Activated CD4-positive, alpha-beta T cell treated with anti-CD3 and anti-CD28 coated beads, Interleukin-2, amount 10 ng/mL, durations not matched to agents 7 days and 5 days (primary cell): Measurements from ENCODE around the gene CACNA2D3. TPM values are rescaled to one million over a fixed set of nuclear protein-coding genes. Genes with fewer than 3 reads are reported as not detected.

Experiments used
- CTCF ChIA-PET: fragments of 350-600 bp; sonication (Branson Sonifier 250); formaldehyde crosslinking; loops from one replicate; lab custom pipeline; 2021; ENCODE audit warnings: antibody characterized with exemption; lab: Charles Lee
- POLR2A ChIA-PET: fragments of 350-600 bp; sonication (Branson Sonifier 250); formaldehyde crosslinking; loops from one replicate; lab custom pipeline; 2021; ENCODE audit warnings: antibody characterized with exemption; lab: Charles Lee
- DNase-seq: peaks from one replicate; pipeline ENCODE4 v3.0.0-alpha.2; 2020
- H3K27ac Mint-ChIP-seq: one replicate; pipeline ENCODE4 v1.8.0; 2021; ENCODE audit warnings: mild to moderate bottlenecking, moderate library complexity, mixed read lengths
- H3K27me3 Mint-ChIP-seq: one replicate; pipeline ENCODE4 v1.8.0; 2021; ENCODE audit warnings: mixed read lengths
- H3K36me3 Mint-ChIP-seq: one replicate; pipeline ENCODE4 v1.8.0; 2021; ENCODE audit warnings: low read depth, mixed read lengths
- H3K4me1 Mint-ChIP-seq: one replicate; pipeline ENCODE4 v1.8.0; 2021; ENCODE audit warnings: mixed read lengths
- H3K4me3 Mint-ChIP-seq: one replicate; pipeline ENCODE4 v1.8.0; 2021; ENCODE audit warnings: mild to moderate bottlenecking, moderate library complexity, mixed read lengths
- H3K9me3 Mint-ChIP-seq: one replicate; pipeline ENCODE4 v1.8.0; 2021; ENCODE audit warnings: mixed read lengths
- total RNA-seq, 2 experiments: library from RNA; stranded (reverse); gene quantifications; one replicate each; pipeline ENCODE4 v1.2.3, GENCODE V29; 2021

Gene CACNA2D3
- total RNA-seq, 2 experiments from 2014 or later = not detected

- no peaks in the 10 kb centered on the region for H3K4me1 Mint-ChIP-seq
- H3K27ac Mint-ChIP-seq = no peak overlapping the region
- no peak for DNase-seq
- no peaks in the 10 kb centered on the region for H3K36me3 Mint-ChIP-seq
- CTCF ChIA-PET = no interaction called here
- H3K9me3 Mint-ChIP-seq = peaks cover 3% of the 10 kb centered on the region
- H3K27me3 Mint-ChIP-seq = no peaks in the 10 kb centered on the region
- no peak overlapping the region for H3K4me3 Mint-ChIP-seq
- POLR2A ChIA-PET = no interaction called here
Measured at GRCh38 chr3:54519493-54519892, 397.1 kb downstream of the CACNA2D3 start.

DNA sequence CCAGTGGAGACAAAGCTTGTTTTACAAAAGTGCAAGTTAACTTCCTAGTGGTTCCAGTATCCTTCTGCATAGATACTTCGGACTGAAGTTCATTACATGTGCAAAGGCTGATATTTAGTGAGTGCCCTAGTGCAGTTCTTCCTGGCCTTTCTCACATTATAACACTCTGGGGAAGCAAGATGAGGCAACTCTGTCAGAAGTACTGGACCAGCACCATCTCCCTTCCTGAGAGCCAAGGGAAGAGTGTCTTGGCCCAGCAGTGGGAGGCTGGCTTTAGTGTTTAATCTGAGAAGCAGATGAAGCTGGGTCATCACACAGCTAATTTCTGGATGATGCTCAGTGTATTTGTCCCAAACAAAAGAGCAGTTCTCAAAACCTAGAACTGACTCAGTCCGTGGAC lies 397.7 kb downstream of the CACNA2D3 start:
- CTCF ChIA-PET = no interaction called here
- POLR2A ChIA-PET = no interaction called here

DNA sequence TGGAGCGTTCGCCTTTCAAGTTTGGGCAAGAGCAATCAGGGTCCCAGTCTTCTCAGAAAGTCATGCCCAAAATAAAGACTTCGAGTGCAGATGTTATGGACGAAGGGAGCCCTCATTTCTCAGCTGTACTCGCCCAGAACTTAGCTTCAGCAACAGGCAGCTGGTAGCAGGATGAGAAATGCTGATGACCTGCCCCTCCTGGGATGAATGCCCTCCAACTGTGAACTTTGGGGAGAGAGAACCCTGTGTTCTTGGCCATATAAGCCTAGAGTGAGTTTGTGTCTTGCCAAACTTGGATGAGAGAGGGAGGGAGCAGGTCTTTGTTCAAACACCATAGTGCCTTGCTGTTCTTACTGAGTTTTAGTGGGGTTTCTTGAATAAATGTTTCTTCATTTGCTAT lies 405.2 kb downstream of the CACNA2D3 start:
- no peak for DNase-seq
- no peak overlapping the region for H3K27ac Mint-ChIP-seq
- CTCF ChIA-PET = no interaction called here
- peaks cover 7% of the 10 kb centered on the region for H3K9me3 Mint-ChIP-seq
- POLR2A ChIA-PET = no interaction called here
- H3K27me3 Mint-ChIP-seq = no peaks in the 10 kb centered on the region
- H3K4me3 Mint-ChIP-seq = no peak overlapping the region
- no peaks in the 10 kb centered on the region for H3K36me3 Mint-ChIP-seq
- no peaks in the 10 kb centered on the region for H3K4me1 Mint-ChIP-seq

More for the DNA sequence above, 397.7 kb downstream of the CACNA2D3 start:
- Mint-ChIP-seq H3K27ac (no peak overlapping the region), H3K4me3 (no peak overlapping the region), H3K9me3 (peaks cover 3% of the 10 kb centered on the region), H3K4me1 (no peaks in the 10 kb centered on the region), H3K27me3 (no peaks in the 10 kb centered on the region), H3K36me3 (no peaks in the 10 kb centered on the region)
- no peak for DNase-seq

DNA sequence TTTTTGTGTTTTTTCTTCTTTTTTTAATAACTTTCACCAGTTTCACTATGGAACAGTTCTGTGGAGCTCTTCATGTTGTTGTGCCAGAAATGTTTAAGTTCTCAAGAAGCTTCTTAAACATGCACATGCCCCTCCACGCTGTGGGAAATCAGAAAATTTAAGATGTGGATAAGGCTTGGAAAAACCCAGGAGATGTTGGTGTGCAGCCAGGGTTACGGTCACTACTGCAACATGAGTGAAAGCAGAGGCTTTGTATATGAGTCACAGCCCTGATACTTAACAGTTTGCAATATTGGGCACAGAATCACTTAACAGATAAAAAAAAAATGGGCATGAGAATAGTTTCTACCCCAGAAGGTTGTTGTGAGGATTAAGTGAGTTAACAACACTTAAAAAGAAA lies 405.6 kb downstream of the CACNA2D3 start:
- Mint-ChIP-seq H3K27ac (no peak overlapping the region), H3K4me1 (no peaks in the 10 kb centered on the region), H3K27me3 (no peaks in the 10 kb centered on the region), H3K4me3 (no peak overlapping the region), H3K36me3 (no peaks in the 10 kb centered on the region), H3K9me3 (peaks cover 7% of the 10 kb centered on the region)
- ChIA-PET POLR2A (no interaction called here), CTCF (no interaction called here)
- no peak for DNase-seq

GRCh38 chr3:54528668-54529067 lies 406.3 kb downstream of the CACNA2D3 start:
- H3K9me3 Mint-ChIP-seq = peaks cover 7% of the 10 kb centered on the region
- H3K36me3 Mint-ChIP-seq = no peaks in the 10 kb centered on the region
- no peak overlapping the region for H3K27ac Mint-ChIP-seq
- DNase-seq = no peak
- POLR2A ChIA-PET = no interaction called here
- no peaks in the 10 kb centered on the region for H3K27me3 Mint-ChIP-seq
- H3K4me1 Mint-ChIP-seq = no peaks in the 10 kb centered on the region
- CTCF ChIA-PET = no interaction called here
- no peak overlapping the region for H3K4me3 Mint-ChIP-seq

GRCh38 chr3:54530091-54530490 lies 407.7 kb downstream of the CACNA2D3 start:
- CTCF ChIA-PET = interaction anchor here (0.8 kb wide), 1 partner anchor 37 kb away, joined by 3 read pairs; no protein-coding TSS in a partner anchor
- H3K4me1 Mint-ChIP-seq = no peaks in the 10 kb centered on the region
- peaks cover 5% of the 10 kb centered on the region for H3K9me3 Mint-ChIP-seq
- H3K4me3 Mint-ChIP-seq = no peak overlapping the region
- POLR2A ChIA-PET = no interaction called here
- no peaks in the 10 kb centered on the region for H3K36me3 Mint-ChIP-seq
- DNase-seq = no peak
- no peak overlapping the region for H3K27ac Mint-ChIP-seq
- no peaks in the 10 kb centered on the region for H3K27me3 Mint-ChIP-seq

DNA sequence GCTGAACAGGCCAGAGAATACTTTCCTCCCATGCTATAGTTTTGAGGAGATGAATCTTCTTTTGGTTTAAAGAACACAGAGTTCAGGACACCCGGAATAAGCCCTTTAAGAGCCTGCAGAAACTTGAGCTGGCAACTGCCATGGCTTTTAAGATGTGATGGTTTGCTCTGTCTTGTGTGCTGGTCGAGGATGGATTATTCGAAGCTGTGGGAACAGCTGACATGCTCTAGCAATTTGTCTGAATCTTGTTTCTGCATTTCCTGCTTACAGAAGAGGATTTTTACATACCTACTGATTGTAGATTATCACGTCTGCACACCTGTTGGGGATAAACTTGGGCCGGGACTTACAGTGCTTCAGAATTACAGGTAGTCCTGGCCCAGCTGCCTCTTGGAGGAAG lies 408.6 kb downstream of the CACNA2D3 start:
- POLR2A ChIA-PET = no interaction called here
- CTCF ChIA-PET = interaction anchor here (0.6 kb wide), 1 partner anchor 19 kb away, joined by 3 read pairs; no protein-coding TSS in a partner anchor
- Mint-ChIP-seq H3K9me3 (peaks cover 3% of the 10 kb centered on the region), H3K36me3 (no peaks in the 10 kb centered on the region), H3K27me3 (no peaks in the 10 kb centered on the region), H3K4me3 (no peak overlapping the region), H3K4me1 (no peaks in the 10 kb centered on the region), H3K27ac (no peak overlapping the region)
- no peak for DNase-seq

DNA sequence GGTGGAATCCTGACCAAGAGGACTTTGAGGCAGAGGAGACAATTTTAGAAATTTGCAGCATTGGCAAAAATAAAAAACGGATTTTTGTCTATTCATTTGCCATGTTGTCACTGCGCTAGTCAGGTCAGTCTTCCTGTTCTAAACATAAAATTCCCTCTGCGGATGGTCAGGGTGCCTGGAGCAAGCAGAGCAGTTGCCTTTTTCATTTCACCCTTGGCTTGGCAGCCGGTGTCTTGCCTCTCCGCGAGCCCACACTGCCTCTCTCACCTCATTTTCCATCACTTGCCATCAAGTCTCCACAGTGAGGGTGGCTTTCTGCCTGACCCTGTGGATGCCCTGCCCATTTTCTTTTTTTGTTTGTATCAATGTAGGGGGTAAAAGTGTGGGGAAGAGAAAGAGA lies 409.4 kb downstream of the CACNA2D3 start:
- peaks cover 3% of the 10 kb centered on the region for H3K9me3 Mint-ChIP-seq
- H3K27ac Mint-ChIP-seq = no peak overlapping the region
- CTCF ChIA-PET = no interaction called here

DNA sequence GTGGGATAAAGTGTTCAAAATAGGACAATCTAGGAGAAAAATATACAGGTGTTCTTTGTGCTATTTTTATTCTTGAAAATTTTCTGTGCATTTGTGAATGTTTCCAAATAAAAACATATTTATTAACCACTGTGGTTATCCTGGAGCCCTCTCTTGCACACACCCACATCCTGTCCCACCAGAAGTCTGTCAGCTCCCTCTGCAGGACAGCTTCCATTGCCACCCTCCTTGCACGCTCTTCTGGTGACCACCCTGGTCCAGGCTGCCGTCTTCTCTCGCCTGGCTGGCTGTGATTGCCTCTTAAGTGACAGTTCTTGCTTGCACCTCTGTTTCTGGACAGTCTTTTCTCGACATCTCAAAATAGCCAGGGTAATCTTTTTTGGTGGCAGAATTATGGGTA lies 411.5 kb downstream of the CACNA2D3 start:
- CTCF ChIA-PET = no interaction called here
- no peak overlapping the region for H3K27ac Mint-ChIP-seq
- H3K9me3 Mint-ChIP-seq = no peaks in the 10 kb centered on the region
- no peaks in the 10 kb centered on the region for H3K4me1 Mint-ChIP-seq
- H3K36me3 Mint-ChIP-seq = no peaks in the 10 kb centered on the region
- no peaks in the 10 kb centered on the region for H3K27me3 Mint-ChIP-seq
- no peak overlapping the region for H3K4me3 Mint-ChIP-seq
- POLR2A ChIA-PET = no interaction called here
- no peak for DNase-seq

More for the DNA sequence above, 409.4 kb downstream of the CACNA2D3 start:
- DNase-seq = no peak
- Mint-ChIP-seq H3K4me3 (no peak overlapping the region), H3K36me3 (no peaks in the 10 kb centered on the region), H3K27me3 (no peaks in the 10 kb centered on the region), H3K4me1 (no peaks in the 10 kb centered on the region)
- POLR2A ChIA-PET = no interaction called here

- ChIA-PET POLR2A (no interaction called here), CTCF (interaction anchor here (1.3 kb wide), 1 partner anchor 9 kb away, joined by 3 read pairs; no protein-coding TSS in a partner anchor)
- Mint-ChIP-seq H3K4me3 (no peak overlapping the region), H3K27ac (no peak overlapping the region), H3K4me1 (no peaks in the 10 kb centered on the region), H3K36me3 (no peaks in the 10 kb centered on the region), H3K9me3 (no peaks in the 10 kb centered on the region), H3K27me3 (no peaks in the 10 kb centered on the region)
- DNase-seq = no peak
Measured at GRCh38 chr3:54535619-54536018, 413.3 kb downstream of the CACNA2D3 start.

GRCh38 chr3:54536450-54536849 lies 414.1 kb downstream of the CACNA2D3 start:
- POLR2A ChIA-PET = no interaction called here
- Mint-ChIP-seq H3K36me3 (no peaks in the 10 kb centered on the region), H3K4me3 (no peak overlapping the region), H3K27me3 (no peaks in the 10 kb centered on the region), H3K4me1 (no peaks in the 10 kb centered on the region), H3K9me3 (no peaks in the 10 kb centered on the region), H3K27ac (no peak overlapping the region)
- CTCF ChIA-PET = interaction anchor here (0.6 to 1.3 kb wide), 2 partner anchors 8 to 897 kb away, joined by 3 read pairs; no protein-coding TSS in a partner anchor
- DNase-seq = no peak

DNA sequence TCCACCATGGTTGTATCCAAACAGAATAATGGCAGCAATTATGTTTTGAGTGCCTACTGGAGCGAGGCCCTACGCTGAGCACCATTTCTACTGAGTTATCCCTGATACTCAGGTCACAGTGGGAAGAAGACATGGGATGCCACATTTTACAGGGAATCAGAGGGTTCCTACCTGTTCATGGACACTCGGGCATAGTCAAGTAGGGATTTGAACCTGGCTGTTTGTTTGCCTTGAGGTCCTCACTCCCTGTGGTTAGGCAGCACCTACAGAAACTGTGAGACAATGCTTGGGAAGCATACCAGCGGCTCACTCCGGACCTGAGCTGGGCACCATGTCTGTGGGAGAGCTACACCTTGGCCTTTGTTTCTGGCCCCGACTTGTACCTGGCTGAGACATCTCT lies 415.2 kb downstream of the CACNA2D3 start:
- H3K9me3 Mint-ChIP-seq = no peaks in the 10 kb centered on the region
- DNase-seq = no peak
- POLR2A ChIA-PET = no interaction called here
- no peak overlapping the region for H3K4me3 Mint-ChIP-seq
- H3K27ac Mint-ChIP-seq = no peak overlapping the region
- no peaks in the 10 kb centered on the region for H3K27me3 Mint-ChIP-seq
- no peaks in the 10 kb centered on the region for H3K36me3 Mint-ChIP-seq
- CTCF ChIA-PET = no interaction called here
- H3K4me1 Mint-ChIP-seq = no peaks in the 10 kb centered on the region

- no peaks in the 10 kb centered on the region for H3K9me3 Mint-ChIP-seq
- ChIA-PET CTCF (no interaction called here), POLR2A (no interaction called here)
- no peak overlapping the region for H3K4me3 Mint-ChIP-seq
- DNase-seq = no peak
- no peaks in the 10 kb centered on the region for H3K36me3 Mint-ChIP-seq
- no peak overlapping the region for H3K27ac Mint-ChIP-seq
- H3K4me1 Mint-ChIP-seq = no peaks in the 10 kb centered on the region
- no peaks in the 10 kb centered on the region for H3K27me3 Mint-ChIP-seq
Measured at GRCh38 chr3:54538346-54538745, 416.0 kb downstream of the CACNA2D3 start.

DNA sequence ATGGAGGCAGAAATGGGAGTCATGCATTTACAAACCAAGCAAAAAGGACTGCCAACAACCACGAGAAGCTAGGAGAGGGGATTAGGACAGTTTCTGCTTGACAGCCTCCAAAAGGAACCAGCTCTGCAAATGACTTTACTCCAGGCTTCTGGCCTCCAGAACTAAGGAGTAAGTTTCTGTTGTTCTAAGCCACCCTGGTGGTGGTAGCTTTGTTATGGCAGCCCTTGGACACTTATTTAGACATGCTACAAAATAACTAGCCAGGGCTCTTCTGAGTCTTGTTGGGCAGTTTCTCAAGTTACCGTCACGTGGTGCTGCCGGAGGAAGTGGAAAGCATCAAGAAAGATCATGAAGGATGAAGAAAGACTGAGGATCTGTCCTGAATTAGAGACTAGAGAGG lies 419.0 kb downstream of the CACNA2D3 start:
- CTCF ChIA-PET = no interaction called here
- no peak overlapping the region for H3K27ac Mint-ChIP-seq
- H3K4me1 Mint-ChIP-seq = no peaks in the 10 kb centered on the region
- H3K9me3 Mint-ChIP-seq = no peaks in the 10 kb centered on the region
- no peak overlapping the region for H3K4me3 Mint-ChIP-seq
- H3K36me3 Mint-ChIP-seq = no peaks in the 10 kb centered on the region
- no peaks in the 10 kb centered on the region for H3K27me3 Mint-ChIP-seq
- no peak for DNase-seq
- POLR2A ChIA-PET = no interaction called here
